ENCODE results near the gene ZNF836. TPM values are rescaled to one million over a fixed set of nuclear protein-coding genes. Genes with fewer than 3 reads are reported as not detected.
A peak's percentile ranks its signal among the peaks of the same experiment; 100 is the strongest.

Gene ZNF836
- total and polyA plus RNA-seq, 2 of the 13 experiments (the other 11 are each of a cell fraction or from before 2014, with no cell fraction given) = 1.6 to 5.3 TPM

DNA sequence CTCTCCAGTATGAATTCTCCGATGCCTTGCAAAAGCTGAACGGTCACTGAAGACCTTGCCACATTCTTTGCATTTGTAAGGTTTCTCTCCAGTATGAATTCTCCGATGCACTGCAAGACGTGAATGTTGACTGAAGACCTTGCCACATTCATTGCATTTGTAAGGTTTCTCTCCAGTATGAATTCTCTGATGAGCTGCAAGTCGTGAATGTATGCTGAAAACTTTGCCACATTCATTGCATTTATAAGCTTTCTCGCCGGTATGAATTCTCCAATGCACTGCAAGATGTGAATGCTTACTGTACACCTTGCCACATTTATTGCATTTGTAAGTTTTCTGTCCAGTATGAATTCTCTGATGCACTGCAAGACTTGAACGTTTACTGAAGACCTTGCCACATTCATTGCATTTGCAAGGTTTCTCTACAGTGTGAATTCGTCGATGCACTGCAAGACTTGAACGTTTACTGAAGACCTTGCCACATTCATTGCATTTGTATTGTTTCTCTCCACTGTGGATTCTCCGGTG, 55.8 kb downstream of the ZNF836 start (continued):
- TF ChIP-seq, protein P1, sequence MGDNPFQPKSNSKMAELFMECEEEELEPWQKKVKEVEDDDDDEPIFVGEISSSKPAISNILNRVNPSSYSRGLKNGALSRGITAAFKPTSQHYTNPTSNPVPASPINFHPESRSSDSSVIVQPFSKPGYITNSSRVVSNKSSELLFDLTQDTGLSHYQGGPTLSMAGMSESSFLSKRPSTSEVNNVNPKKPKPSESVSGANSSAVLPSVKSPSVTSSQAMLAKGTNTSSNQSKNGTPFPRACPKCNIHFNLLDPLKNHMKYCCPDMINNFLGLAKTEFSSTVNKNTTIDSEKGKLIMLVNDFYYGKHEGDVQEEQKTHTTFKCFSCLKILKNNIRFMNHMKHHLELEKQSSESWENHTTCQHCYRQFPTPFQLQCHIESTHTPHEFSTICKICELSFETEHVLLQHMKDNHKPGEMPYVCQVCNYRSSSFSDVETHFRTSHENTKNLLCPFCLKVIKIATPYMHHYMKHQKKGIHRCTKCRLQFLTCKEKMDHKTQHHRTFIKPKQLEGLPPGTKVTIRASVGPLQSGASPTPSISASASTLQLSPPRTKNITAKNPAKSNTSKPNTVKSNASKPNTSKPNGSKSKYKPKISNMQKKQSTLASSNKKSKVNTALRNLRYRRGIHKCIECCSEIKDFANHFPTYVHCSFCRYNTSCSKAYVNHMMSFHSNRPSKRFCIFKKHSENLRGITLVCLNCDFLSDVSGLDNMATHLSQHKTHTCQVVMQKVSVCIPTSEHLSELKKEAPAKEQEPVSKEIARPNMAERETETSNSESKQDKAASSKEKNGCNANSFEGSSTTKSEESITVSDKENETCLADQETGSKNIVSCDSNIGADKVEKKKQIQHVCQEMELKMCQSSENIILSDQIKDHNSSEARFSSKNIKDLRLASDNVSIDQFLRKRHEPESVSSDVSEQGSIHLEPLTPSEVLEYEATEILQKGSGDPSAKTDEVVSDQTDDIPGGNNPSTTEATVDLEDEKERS (CRISPR knock-in tag; IDR thresholded peaks at IDR 0.05) = 0 out of 2 replicates have a peak, but pooled peaks have one; percentile 24
- TF ChIP-seq ZNF274 (CRISPR knock-in tag; IDR thresholded peaks at IDR 0.05) = peak; percentile 100
- TF ChIP-seq ZNF883 (CRISPR knock-in tag; IDR thresholded peaks at IDR 0.05; ENCODE audit: not compliant biosample characterization) = no peak

DNA sequence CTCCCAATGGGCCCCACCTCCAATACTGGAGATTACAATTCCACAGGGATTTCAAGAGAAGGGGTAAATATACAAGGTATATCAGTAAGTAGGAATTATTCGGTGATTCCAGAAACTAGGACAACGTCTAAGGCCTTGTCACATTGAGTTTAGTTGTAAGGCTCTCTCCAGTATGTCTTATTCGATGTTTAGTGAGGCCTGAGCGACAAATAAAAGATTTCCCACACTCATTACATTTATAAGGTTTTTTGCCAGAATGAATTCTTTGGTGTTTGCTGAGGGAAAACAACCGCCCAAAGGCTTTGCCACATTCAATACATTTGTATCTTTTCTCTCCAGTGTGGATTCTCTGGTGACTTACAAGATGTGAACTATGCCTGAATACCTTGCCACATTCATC, 56.7 kb downstream of the ZNF836 start:
- Histone ChIP-seq H3K4me2 (ENCODE audit: low read depth, low read length) (no peak overlapping the region), H3K27ac (ENCODE audit: extremely low read length, insufficient read depth, low read length) (no peak overlapping the region), H3K9ac (ENCODE audit: insufficient read depth, low read depth, low read length) (no peak overlapping the region), H3K79me2 (ENCODE audit: insufficient read depth, low read length) (no peaks in the 10 kb centered on the region), H3K36me3 (replicated peaks in 1 of 2; ENCODE audit: control insufficient read depth in 1 of 2, insufficient read depth in 2 of 2, low read length in 2 of 2) (peaks cover 15 to 49% of the 10 kb centered on the region in 2 experiments), H3K27me3 (ENCODE audit: control insufficient read depth in 1 of 2, insufficient read depth in 2 of 2, low read length in 2 of 2) (no peaks in the 10 kb centered on the region), H2AFZ (ENCODE audit: low read length) (no peak overlapping the region), H3K9me3 (ENCODE audit: low read length) (peaks cover 99% of the 10 kb centered on the region), H4K20me1 (ENCODE audit: insufficient read depth, low read length) (no peaks in the 10 kb centered on the region), H3K4me3 (replicated peaks in 1 of 3; ENCODE audit: insufficient read depth in 1 of 3, low read depth in 2 of 3, low read length in 3 of 3) (no peak overlapping the region), H3K4me1 (ENCODE audit: insufficient read depth, low read length) (no peaks in the 10 kb centered on the region)
- in situ Hi-C loops (cut with HindIII; ENCODE audit: extremely low pct_ligation_motif_present, low pct_unique_long_range_greater_than_20kb) = no loop called here
- ChIA-PET POLR2A (no interaction called here), CTCF (ENCODE audit: low intra/inter-chr PET ratio, low total read pairs) (no interaction called here)
- ATAC-seq = no peak
- TF ChIP-seq, protein P2, sequence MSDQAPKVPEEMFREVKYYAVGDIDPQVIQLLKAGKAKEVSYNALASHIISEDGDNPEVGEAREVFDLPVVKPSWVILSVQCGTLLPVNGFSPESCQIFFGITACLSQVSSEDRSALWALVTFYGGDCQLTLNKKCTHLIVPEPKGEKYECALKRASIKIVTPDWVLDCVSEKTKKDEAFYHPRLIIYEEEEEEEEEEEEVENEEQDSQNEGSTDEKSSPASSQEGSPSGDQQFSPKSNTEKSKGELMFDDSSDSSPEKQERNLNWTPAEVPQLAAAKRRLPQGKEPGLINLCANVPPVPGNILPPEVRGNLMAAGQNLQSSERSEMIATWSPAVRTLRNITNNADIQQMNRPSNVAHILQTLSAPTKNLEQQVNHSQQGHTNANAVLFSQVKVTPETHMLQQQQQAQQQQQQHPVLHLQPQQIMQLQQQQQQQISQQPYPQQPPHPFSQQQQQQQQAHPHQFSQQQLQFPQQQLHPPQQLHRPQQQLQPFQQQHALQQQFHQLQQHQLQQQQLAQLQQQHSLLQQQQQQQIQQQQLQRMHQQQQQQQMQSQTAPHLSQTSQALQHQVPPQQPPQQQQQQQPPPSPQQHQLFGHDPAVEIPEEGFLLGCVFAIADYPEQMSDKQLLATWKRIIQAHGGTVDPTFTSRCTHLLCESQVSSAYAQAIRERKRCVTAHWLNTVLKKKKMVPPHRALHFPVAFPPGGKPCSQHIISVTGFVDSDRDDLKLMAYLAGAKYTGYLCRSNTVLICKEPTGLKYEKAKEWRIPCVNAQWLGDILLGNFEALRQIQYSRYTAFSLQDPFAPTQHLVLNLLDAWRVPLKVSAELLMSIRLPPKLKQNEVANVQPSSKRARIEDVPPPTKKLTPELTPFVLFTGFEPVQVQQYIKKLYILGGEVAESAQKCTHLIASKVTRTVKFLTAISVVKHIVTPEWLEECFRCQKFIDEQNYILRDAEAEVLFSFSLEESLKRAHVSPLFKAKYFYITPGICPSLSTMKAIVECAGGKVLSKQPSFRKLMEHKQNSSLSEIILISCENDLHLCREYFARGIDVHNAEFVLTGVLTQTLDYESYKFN (CRISPR knock-in tag; conservative IDR thresholded peaks at IDR 0.05) = no peak
- no TSS peak for BruUV-seq (replicated peaks)
- no peak for DNase-seq (ENCODE audit: low spot score)
- intact Hi-C loops (cut with micrococcal nuclease; ENCODE audit: unreplicated experiment) = no loop called here
- FAIRE-seq = no peak
- WGBS (ENCODE audit: low lambda C conversion rate) = 94% methylated on average over 5 of the region's 5 CpGs

Measured in HepG2 (cell line).